Rectal smooth muscle tissue (tissue), 1 donor: ENCODE data around the gene FOCAD.

Experiments
- H3K27ac ChIP-seq: one replicate; pipeline ENCODE4 v1.7.0; 2013; ENCODE audit warnings: low read depth, low read length, inconsistent platforms
- H3K27me3 ChIP-seq: one replicate; pipeline ENCODE4 v1.7.0; 2013; ENCODE audit warnings: low read length; ENCODE audit not compliant: control insufficient read depth, insufficient read depth
- H3K36me3 ChIP-seq: one replicate; pipeline ENCODE4 v1.7.0; 2013; ENCODE audit warnings: low read length; ENCODE audit not compliant: control insufficient read depth, insufficient read depth
- H3K4me1 ChIP-seq: one replicate; pipeline ENCODE4 v1.7.0; 2013; ENCODE audit warnings: low read length; ENCODE audit not compliant: control insufficient read depth, insufficient read depth
- H3K4me3 ChIP-seq: one replicate; pipeline ENCODE4 v1.7.0; 2013; ENCODE audit warnings: low read length
- H3K9ac ChIP-seq: one replicate; pipeline ENCODE4 v1.7.0; 2013; ENCODE audit warnings: low read length

The FOCAD gene, protein sequence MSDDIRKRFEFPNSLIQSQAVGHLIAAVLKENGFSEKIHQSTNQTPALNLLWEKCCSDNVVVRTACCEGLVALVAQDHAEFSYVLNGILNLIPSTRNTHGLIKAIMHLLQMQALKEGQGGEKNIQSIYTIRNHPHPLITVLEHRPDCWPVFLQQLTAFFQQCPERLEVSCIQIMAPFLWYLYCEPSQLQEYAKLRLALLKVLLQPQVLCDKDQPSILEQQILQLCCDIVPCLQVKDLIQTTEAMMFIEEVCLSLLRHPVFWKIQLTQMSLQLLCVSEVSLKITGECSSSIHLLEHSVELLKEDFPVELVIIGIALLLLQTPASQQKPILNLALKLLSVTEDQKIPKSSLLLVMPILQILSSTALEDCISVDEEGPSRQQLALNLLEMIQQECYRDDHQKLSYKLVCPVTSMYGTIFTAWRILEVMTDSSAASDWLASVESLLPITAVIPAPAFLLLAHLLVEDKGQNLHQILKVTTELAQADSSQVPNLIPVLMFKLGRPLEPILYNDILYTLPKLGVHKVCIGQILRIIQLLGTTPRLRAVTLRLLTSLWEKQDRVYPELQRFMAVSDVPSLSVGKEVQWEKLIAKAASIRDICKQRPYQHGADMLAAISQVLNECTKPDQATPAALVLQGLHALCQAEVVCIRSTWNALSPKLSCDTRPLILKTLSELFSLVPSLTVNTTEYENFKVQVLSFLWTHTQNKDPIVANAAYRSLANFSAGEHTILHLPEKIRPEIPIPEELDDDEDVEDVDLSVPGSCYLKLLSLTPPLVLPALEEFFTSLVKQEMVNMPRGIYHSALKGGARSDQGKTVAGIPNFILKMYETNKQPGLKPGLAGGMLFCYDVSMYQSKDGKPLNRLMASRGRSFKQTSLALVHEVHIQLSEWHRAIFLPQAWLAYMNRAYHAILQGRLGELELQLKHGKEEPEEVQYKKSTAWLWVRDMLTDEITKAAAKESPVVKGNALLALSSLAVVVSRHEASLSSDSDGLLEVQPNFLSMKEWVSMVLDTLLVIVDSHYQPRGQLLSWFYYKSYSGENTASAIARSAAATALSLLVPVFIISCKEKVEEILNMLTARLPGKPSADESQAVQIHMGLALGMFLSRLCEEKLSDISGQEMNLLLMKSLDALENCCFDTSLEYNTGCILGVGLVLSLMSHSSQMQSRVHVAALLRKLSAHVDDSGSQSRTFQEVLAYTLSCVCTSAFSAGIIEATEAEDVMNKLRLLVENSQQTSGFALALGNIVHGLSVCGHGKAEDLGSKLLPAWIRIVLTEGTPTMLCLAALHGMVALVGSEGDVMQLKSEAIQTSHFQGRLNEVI (N-terminal part only)

DNA sequence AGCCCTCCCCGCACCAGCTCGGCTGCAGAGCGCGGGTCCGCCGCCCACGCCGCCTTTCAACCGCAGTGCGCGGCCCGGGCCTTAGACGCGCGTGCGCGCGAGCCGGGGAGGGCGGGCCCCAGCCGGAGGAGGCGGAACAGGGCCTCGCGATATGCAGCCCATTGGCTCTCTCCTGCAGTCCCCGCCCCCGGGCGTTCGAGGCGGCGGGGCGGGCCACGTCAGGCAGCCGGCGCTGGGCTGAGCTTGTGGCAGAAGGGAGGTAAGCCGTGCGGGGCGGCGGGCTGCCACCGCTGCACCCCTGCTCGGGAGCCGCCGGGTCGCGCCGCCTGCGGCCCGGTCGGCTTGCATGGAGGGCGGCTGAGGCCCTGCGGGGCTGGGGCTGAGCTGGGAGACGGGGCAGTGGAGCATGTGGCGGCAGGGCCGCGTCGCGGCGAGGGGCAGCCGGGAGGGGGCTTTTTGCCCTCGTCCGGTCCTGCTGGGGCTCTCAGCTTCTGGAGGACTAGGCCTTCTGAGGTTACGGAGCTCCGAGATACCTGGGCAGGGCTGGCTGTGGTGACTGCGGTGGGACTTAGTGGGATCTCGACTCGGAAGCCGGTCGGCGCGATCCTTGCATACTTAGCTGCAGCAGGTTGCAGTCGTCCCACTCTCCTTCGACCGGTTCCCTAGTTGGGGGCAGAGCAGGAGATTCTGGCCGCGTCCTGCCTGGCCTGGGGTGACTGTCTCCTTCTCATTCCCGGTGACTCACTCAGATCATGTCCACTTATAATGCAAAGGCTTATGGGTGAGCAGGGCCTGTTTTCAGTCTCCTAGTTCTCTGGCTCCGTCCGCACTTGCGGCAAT lies at the start of gene FOCAD:
FOCAD (plus strand) TSS at position 225 of the 840 bp plus-strand sequence. CDS start 31,095 bp downstream, outside the sequence.
- peak within 1 kb of the TSS; percentile 83 for H3K27ac ChIP-seq
- H3K36me3 ChIP-seq, result no peaks in the 10 kb centered on the region
- H3K4me1 ChIP-seq, result peaks cover 7% of the 10 kb centered on the region
- H3K27me3 ChIP-seq, result no peaks in the 10 kb centered on the region
- H3K9ac ChIP-seq, result peak within 1 kb of the TSS; percentile 89
- peak within 1 kb of the TSS; percentile 99 for H3K4me3 ChIP-seq

DNA sequence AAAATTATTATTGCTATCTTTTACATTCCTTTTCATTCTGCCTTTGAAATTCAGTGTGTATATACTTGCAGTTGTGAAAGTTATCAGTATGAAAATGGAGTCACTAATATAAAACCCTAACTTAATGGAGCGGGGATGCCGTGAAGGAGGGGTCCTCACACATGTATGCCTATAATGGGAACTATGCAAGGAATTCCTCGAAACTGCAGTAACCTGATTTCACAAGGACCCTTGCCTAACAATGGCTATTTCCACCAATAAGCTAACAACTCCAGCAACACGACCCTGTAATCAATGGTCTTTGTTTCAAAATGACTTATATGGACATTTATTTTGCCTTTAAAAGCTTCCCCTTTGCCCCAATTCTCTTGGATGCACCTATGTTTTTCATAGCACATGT lies 49.2 kb upstream of the FOCAD start:
- no peak overlapping the region for H3K9ac ChIP-seq
- H3K27me3 ChIP-seq, result no peaks in the 10 kb centered on the region
- H3K4me1 ChIP-seq, result no peaks in the 10 kb centered on the region
- H3K27ac ChIP-seq, result no peak overlapping the region
- H3K4me3 ChIP-seq, result no peak overlapping the region
- H3K36me3 ChIP-seq, result no peaks in the 10 kb centered on the region

DNA sequence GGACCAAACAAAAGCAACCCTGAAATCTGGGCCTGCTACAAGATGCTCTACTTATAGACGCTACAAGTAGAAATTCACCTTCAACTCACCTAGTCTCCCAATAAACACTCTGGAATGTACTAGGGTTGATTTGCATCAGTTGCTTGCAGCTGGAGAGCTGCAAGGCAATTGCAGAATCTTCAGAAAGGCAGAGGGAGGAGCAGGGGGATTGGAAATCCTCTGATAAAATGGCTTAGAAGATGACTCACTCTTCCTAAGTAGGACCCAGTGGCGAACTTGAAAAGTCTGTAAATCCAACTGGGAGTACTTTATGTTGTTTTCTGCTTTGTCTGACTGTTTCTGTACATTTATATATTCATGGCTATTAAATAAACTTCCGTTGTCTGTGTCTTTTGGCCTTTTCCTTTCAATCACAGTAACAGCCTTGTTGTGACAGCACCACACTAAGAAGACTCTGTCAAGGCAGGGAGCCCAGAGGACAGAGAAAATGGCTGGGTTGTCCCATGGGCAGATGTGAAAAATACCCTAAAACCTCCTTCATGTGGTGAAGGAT lies 47.1 kb upstream of the FOCAD start:
- no peak overlapping the region for H3K9ac ChIP-seq
- no peaks in the 10 kb centered on the region for H3K27me3 ChIP-seq
- H3K36me3 ChIP-seq, result no peaks in the 10 kb centered on the region
- no peak overlapping the region for H3K4me3 ChIP-seq
- no peaks in the 10 kb centered on the region for H3K4me1 ChIP-seq
- no peak overlapping the region for H3K27ac ChIP-seq

DNA sequence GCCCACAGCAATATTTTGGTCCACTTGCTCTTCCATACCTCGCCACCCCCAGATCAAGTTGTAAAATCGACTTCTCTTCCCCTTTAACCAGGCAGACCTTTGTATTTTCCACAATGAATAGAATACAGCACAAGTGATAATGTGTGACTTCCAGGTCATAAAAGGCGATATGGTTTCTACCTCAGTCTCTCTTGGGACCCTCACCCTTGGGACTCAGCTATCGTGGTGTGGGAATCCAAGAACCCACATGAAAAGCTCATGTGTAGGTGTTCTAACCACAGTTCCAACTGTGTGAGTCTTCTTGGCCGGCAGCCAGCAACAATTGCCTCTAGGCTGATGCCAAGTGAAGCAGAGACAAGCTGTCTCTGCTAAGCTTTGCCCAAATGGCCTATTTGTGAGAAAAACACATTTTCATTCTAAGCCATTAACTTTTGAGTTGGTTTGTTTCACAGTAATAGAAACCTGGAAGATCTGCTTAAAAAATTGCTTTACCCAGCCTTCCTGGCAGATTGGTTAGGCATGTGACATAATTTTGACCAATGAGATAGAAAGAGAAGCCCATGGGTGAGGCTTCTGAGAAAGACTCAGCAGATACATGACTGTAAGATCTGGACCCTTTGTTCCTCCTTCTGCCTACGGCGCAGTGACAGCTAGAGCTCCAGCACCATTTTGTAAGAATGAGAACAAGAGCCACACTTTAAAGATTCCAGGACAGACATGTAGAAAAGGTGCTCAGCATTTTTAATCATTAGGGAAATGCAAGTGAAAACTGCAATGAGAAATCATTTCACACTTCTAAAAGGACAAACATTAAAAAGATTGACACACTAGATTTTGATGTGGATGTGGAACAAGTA lies 43.5 kb upstream of the FOCAD start:
- no peak overlapping the region for H3K27ac ChIP-seq

DNA sequence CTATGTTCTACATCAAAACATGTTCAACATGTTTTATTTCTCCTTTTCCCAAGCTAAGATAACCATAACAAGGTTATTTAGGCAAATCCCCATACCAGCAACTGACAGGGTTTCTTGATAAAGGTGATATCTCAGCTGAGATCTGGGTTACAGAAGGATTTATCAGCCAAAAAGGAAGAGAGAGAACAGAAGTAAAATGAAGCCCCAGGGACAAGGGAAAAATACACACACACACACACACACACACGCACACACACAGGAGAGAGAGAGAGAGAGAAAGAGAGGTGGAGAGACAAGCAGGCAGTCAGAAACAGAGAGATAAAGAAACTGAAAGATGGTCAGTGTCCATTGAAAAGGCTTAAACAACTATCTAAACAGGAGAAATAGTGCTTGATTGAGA lies 42.0 kb upstream of the FOCAD start:
- no peaks in the 10 kb centered on the region for H3K27me3 ChIP-seq
- H3K4me1 ChIP-seq, result no peaks in the 10 kb centered on the region
- no peak overlapping the region for H3K4me3 ChIP-seq
- no peak overlapping the region for H3K9ac ChIP-seq
- no peak overlapping the region for H3K27ac ChIP-seq
- H3K36me3 ChIP-seq, result no peaks in the 10 kb centered on the region

More for the DNA sequence above, 43.5 kb upstream of the FOCAD start:
- Histone ChIP-seq H3K4me1 (no peaks in the 10 kb centered on the region), H3K27me3 (no peaks in the 10 kb centered on the region), H3K9ac (no peak overlapping the region), H3K36me3 (no peaks in the 10 kb centered on the region), H3K4me3 (no peak overlapping the region)

DNA sequence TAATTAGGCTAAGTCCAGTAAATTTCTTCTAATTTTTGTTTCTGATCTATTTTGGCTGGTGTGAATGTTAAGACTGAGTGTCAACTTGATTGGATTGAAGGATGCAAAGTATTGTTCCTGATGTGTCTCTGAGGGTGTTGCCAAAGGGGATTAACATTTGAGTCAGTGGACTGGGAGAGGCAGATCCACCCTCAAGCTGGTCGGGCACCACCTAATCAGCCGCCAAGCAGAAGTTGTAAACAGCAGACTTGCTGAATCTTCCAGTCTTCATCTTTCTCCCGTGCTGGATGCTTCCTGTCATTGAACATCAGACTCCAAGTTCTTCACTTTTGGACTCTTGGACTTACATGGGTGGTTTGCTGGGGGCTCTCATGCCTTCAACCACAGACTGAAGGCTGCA lies 40.4 kb upstream of the FOCAD start:
- Histone ChIP-seq H3K4me1 (no peaks in the 10 kb centered on the region), H3K36me3 (no peaks in the 10 kb centered on the region), H3K27me3 (no peaks in the 10 kb centered on the region), H3K4me3 (no peak overlapping the region), H3K9ac (no peak overlapping the region), H3K27ac (no peak overlapping the region)

DNA sequence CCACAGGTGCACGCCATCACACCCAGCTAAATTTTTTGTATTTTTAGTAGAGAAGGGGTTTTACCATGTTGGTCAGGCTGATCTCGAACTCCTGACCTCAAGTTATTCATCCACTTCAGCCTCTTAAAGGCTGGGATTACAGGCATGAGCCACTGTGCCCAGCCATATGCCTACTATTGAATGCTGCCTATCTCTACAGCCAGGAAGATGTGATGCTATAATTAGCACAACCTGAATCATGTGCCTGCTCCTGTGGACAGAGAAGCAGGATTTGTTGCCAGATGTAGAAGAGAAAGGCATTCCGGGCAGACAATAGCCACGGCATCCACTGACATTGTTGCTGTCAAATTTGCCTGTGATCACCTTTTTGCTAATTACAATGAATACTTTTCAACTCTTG lies 37.4 kb upstream of the FOCAD start:
- Histone ChIP-seq H3K27ac (no peak overlapping the region), H3K27me3 (no peaks in the 10 kb centered on the region), H3K4me3 (no peak overlapping the region), H3K9ac (no peak overlapping the region), H3K4me1 (no peaks in the 10 kb centered on the region), H3K36me3 (no peaks in the 10 kb centered on the region)

DNA sequence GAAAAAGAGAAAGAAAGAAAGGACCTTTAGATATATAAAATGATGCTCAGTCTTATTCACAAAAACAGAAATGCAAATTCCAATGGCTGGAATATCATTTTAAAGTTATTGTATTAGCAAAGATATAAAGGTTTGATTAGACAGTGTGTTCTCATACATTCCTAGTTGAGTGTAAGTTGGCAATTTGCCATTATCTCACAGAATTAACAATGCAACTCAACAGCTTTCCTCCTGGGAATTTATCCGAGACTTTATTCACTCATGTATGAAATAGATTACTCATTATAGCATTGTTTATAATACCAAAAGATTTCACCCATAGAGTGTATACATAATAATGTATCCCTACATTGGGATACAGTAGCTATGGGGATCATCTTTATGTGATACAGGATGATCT lies 34.7 kb upstream of the FOCAD start:
- H3K4me1 ChIP-seq, result no peaks in the 10 kb centered on the region
- H3K36me3 ChIP-seq, result no peaks in the 10 kb centered on the region
- no peak overlapping the region for H3K9ac ChIP-seq
- no peaks in the 10 kb centered on the region for H3K27me3 ChIP-seq
- H3K27ac ChIP-seq, result no peak overlapping the region
- no peak overlapping the region for H3K4me3 ChIP-seq

DNA sequence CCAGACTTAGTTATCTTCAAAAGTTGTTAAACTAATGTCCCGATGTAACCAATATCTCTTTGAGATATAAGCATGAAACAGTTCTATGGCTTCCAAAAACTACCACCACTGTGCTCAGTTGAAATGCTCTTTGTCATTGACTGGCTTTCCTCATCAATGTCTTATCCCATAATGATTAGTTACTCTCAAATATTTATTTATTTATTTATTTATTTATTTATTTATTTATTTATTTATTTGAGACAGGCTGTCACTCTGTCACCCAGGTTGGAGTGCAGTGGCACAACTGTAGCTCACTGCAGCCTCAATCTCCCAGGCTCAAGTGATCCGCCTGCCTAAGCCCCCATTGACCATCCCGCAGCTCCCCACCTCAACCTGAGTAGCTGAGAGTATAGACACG lies 33.7 kb upstream of the FOCAD start:
- H3K4me3 ChIP-seq, result no peak overlapping the region
- no peaks in the 10 kb centered on the region for H3K27me3 ChIP-seq
- H3K9ac ChIP-seq, result no peak overlapping the region
- no peak overlapping the region for H3K27ac ChIP-seq
- no peaks in the 10 kb centered on the region for H3K36me3 ChIP-seq
- no peaks in the 10 kb centered on the region for H3K4me1 ChIP-seq

DNA sequence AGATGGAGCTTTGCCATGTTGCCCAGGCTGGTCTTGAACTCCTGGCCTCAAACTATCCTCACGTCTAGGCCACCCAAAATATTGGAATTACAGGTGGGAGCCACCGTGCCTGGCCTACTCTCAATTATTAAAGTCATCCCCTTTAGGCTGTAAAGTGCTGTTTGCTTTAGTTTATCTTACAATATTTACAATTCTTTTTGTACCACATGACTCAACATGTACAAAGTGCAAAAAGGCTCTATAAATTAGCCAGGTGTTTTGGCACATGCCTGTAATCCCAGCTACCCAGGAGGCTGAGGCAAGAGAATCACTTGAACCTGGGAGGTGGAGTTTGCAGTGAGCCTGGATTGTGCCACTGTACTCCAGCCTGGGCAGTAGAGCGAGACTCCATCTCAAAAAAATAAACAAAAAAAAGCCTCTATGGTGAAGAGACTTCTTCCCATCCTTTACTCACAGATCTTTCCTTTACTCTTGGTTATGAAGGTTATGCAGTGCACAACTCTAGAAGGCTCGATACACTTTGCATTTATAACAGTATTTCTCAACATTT lies 33.2 kb upstream of the FOCAD start:
- Histone ChIP-seq H3K27me3 (no peaks in the 10 kb centered on the region), H3K4me3 (no peak overlapping the region), H3K27ac (no peak overlapping the region), H3K4me1 (no peaks in the 10 kb centered on the region), H3K36me3 (no peaks in the 10 kb centered on the region), H3K9ac (no peak overlapping the region)
